Nucleus accumbens (tissue), 56 donors: ENCODE measurements around the gene ADGRL3.

ENCODE experiments used
- DNase-seq, 56 donors: peaks; one replicate each; lab custom pipeline; 2025; lab: John Stamatoyannopoulos, UW

ADGRL3 gene

GRCh38 chr4:61274286-61274685, 74.2 kb downstream of the ADGRL3 start:
- no peak for DNase-seq

- no peak for DNase-seq
Observed at GRCh38 chr4:61275241-61275640, 75.1 kb downstream of the ADGRL3 start.

- no peak for DNase-seq
Observed at GRCh38 chr4:61276029-61276428, 75.9 kb downstream of the ADGRL3 start.

- no peak for DNase-seq
Observed at GRCh38 chr4:61277785-61278760, 77.9 kb downstream of the ADGRL3 start.

- DNase-seq = no peak
Observed at GRCh38 chr4:61292322-61292721, 92.2 kb downstream of the ADGRL3 start.

- DNase-seq = no peak
Observed at GRCh38 chr4:61293707-61294400, 93.7 kb downstream of the ADGRL3 start.

GRCh38 chr4:61294936-61295335, 94.8 kb downstream of the ADGRL3 start:
- DNase-seq = no peak

- no peak for DNase-seq
Observed at GRCh38 chr4:61296144-61296543, 96.0 kb downstream of the ADGRL3 start.

GRCh38 chr4:61298178-61298740, 98.1 kb downstream of the ADGRL3 start:
- no peak for DNase-seq

- DNase-seq = no peak
Observed at GRCh38 chr4:61299316-61299715, 99.2 kb downstream of the ADGRL3 start.

GRCh38 chr4:61300266-61300844, 100.2 kb downstream of the ADGRL3 start:
- no peak for DNase-seq

GRCh38 chr4:61301271-61301670, 101.1 kb downstream of the ADGRL3 start:
- DNase-seq = no peak

GRCh38 chr4:61308033-61308432, 107.9 kb downstream of the ADGRL3 start:
- DNase-seq = no peak

GRCh38 chr4:61309616-61310015, 109.5 kb downstream of the ADGRL3 start:
- no peak for DNase-seq

- DNase-seq = no peak
Observed at GRCh38 chr4:61312526-61312925, 112.4 kb downstream of the ADGRL3 start.

GRCh38 chr4:61318431-61318830, 118.3 kb downstream of the ADGRL3 start:
- DNase-seq = no peak

GRCh38 chr4:61319156-61319555, 119.0 kb downstream of the ADGRL3 start:
- DNase-seq = no peak

- DNase-seq = no peak
Observed at GRCh38 chr4:61320154-61320553, 120.0 kb downstream of the ADGRL3 start.

- DNase-seq = no peak
Observed at GRCh38 chr4:61320631-61321030, 120.5 kb downstream of the ADGRL3 start.

GRCh38 chr4:61332693-61333092, 132.6 kb downstream of the ADGRL3 start:
- no peak for DNase-seq

- DNase-seq = no peak
Observed at GRCh38 chr4:61333490-61333889, 133.4 kb downstream of the ADGRL3 start.
